ENCODE measurements around the gene BRCA2. TPM values are rescaled to one million over a fixed set of nuclear protein-coding genes. Genes with fewer than 3 reads are reported as not detected.
"Not testable (repeated sequence)": the region's sequence is repeated elsewhere in the genome, so short reads cannot be mapped to it uniquely, and the experiment has no call there.

The BRCA2 gene
- total RNA-seq, 1 experiment from 2014 or later = 11.9 TPM

DNA sequence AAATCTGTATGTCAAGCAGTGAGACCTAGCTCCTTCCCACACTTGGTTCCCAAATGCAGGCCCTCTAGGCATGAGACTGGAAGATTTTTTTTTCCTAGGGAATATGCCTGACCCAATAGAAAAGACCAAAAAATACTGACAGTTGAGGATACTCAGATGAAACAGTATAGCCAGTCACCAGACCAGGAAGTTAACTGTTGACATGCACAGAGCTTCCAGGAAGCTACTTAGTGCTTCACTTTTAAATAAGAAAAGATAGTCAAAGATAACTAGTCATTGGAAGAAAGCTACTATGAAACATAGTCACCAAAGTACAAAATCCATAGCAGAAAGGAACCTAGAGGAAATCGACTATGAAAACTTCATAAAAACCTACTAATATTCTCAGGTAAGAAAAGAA, 32.3 kb downstream of the BRCA2 start:
- DNase-seq (ENCODE audit: unreplicated experiment) = no peak
- intact Hi-C loops (cut with micrococcal nuclease) = no loop called here
- Mint-ChIP-seq H3K27ac (ENCODE audit: low read depth, unreplicated experiment) (no peak overlapping the region), H3K9me3 (ENCODE audit: unreplicated experiment) (no peaks in the 10 kb centered on the region), H3K27me3 (ENCODE audit: insufficient read depth, unreplicated experiment) (no peaks in the 10 kb centered on the region), H3K4me1 (ENCODE audit: insufficient read depth, unreplicated experiment) (no peaks in the 10 kb centered on the region), H3K36me3 (ENCODE audit: insufficient read depth, unreplicated experiment) (peaks cover 18% of the 10 kb centered on the region), H3K4me3 (ENCODE audit: unreplicated experiment) (no peak overlapping the region)
- CTCF ChIA-PET = interaction anchor here (0.7 to 0.9 kb wide), 2 partner anchors 13 to 79 kb away, joined by 3 read pairs; no protein-coding TSS in a partner anchor
- POLR2A ChIA-PET = no interaction called here
- BruUV-seq (replicated peaks) = no TSS peak
- TF ChIP-seq, protein P1, sequence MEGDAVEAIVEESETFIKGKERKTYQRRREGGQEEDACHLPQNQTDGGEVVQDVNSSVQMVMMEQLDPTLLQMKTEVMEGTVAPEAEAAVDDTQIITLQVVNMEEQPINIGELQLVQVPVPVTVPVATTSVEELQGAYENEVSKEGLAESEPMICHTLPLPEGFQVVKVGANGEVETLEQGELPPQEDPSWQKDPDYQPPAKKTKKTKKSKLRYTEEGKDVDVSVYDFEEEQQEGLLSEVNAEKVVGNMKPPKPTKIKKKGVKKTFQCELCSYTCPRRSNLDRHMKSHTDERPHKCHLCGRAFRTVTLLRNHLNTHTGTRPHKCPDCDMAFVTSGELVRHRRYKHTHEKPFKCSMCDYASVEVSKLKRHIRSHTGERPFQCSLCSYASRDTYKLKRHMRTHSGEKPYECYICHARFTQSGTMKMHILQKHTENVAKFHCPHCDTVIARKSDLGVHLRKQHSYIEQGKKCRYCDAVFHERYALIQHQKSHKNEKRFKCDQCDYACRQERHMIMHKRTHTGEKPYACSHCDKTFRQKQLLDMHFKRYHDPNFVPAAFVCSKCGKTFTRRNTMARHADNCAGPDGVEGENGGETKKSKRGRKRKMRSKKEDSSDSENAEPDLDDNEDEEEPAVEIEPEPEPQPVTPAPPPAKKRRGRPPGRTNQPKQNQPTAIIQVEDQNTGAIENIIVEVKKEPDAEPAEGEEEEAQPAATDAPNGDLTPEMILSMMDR (IDR thresholded peaks at IDR 0.05; ENCODE audit: unreplicated experiment) = no peak

DNA sequence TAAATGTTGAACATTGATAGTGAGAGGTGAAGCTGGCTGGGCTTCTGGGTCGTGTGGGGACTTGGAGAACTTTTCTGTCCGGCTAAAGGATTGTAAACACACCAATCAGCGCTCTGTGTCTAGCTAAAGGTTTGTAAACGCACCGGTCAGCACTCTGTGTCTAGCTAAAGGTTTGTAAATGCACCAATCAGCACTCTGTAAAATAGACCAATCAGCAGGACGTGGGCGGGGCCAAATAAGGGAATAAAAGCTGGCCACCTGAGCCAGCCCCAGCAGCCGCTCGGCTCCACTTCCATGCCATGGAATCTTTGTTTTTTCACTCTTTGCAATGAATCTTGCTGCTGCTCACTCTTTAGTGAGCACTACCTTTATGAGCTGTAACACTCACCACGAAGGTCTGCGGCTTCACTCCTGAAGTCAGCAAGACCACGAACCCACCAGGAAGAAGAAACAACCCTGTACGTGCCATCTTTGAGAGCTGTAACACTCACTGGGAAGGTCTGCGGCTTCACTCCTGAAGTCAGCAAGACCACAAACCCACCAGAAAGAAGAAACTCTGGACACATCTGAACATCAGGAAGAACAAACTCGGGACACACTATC, 35.6 kb downstream of the BRCA2 start:
- CTCF ChIA-PET = not testable (repeated sequence)

DNA sequence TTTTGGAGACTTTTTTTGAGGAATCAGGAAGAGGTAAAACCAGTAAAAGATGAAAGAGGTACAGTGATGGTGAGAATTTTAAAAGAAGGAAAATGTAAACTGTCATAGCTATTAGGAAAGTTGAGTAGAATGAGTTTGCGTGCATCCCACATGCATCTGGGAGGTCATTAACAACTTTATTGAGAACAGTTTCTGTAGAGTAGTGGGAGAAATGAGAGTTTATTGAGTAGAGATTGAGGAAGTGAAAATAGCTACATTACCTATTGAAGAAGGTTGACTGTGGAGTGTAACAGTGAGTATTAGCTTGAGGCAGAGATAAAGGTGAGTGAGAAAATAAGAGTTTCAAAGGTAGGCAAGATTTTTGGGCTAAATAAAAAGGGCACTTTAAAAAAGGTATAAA, 38.7 kb downstream of the BRCA2 start:
- ChIA-PET POLR2A (no interaction called here), CTCF (no interaction called here)
- DNase-seq (ENCODE audit: unreplicated experiment) = no peak
- Mint-ChIP-seq H3K27ac (ENCODE audit: low read depth, unreplicated experiment) (no peak overlapping the region), H3K36me3 (ENCODE audit: insufficient read depth, unreplicated experiment) (peaks cover 15% of the 10 kb centered on the region), H3K27me3 (ENCODE audit: insufficient read depth, unreplicated experiment) (no peaks in the 10 kb centered on the region), H3K4me1 (ENCODE audit: insufficient read depth, unreplicated experiment) (no peaks in the 10 kb centered on the region), H3K9me3 (ENCODE audit: unreplicated experiment) (no peaks in the 10 kb centered on the region), H3K4me3 (ENCODE audit: unreplicated experiment) (no peak overlapping the region)
- intact Hi-C loops (cut with micrococcal nuclease) = no loop called here
- no TSS peak for BruUV-seq (replicated peaks)
- TF ChIP-seq, protein P1 (IDR thresholded peaks at IDR 0.05; ENCODE audit: unreplicated experiment) = no peak

More for the DNA sequence above, 35.6 kb downstream of the BRCA2 start:
- H3K27me3 Mint-ChIP-seq (ENCODE audit: insufficient read depth, unreplicated experiment); H3K4me1 Mint-ChIP-seq (ENCODE audit: insufficient read depth, unreplicated experiment); H3K27ac Mint-ChIP-seq (ENCODE audit: low read depth, unreplicated experiment); H3K4me3 Mint-ChIP-seq (ENCODE audit: unreplicated experiment); H3K9me3 Mint-ChIP-seq (ENCODE audit: unreplicated experiment); BruUV-seq (replicated peaks); DNase-seq (ENCODE audit: unreplicated experiment); intact Hi-C loops (cut with micrococcal nuclease): not testable (repeated sequence)
- POLR2A ChIA-PET = interaction anchor here (0.9 kb wide), 1 partner anchor 12 kb away, joined by 3 read pairs; no protein-coding TSS in a partner anchor
- H3K36me3 Mint-ChIP-seq (ENCODE audit: insufficient read depth, unreplicated experiment) = peaks cover 16% of the 10 kb centered on the region

DNA sequence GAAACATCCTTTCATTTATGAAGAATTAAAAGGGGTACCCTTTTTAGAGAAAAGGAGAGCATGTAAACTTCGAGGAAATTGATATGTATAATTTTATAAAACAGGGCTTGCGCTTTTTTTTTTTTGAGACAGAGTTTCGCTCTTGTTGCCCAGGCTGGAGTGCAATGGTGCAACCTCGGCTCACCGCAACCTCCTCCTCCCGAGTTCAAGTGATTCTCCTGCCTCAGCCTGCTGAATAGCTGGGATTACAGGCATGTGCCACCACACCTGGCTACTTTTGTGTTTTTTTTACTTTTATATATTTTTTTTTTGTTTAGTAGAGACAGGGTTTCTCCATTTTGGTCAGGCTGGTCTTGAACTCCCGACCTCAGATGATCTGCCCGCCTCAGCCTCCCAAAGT, 40.6 kb downstream of the BRCA2 start:
- H3K9me3 Mint-ChIP-seq (ENCODE audit: unreplicated experiment); H3K27ac Mint-ChIP-seq (ENCODE audit: low read depth, unreplicated experiment); CTCF ChIA-PET; intact Hi-C loops (cut with micrococcal nuclease); DNase-seq (ENCODE audit: unreplicated experiment); H3K4me3 Mint-ChIP-seq (ENCODE audit: unreplicated experiment); H3K27me3 Mint-ChIP-seq (ENCODE audit: insufficient read depth, unreplicated experiment); H3K4me1 Mint-ChIP-seq (ENCODE audit: insufficient read depth, unreplicated experiment); BruUV-seq (replicated peaks): not testable (repeated sequence)
- POLR2A ChIA-PET = interaction anchor here (0.7 kb wide), 1 partner anchor 14 kb away, joined by 3 read pairs; no protein-coding TSS in a partner anchor
- H3K36me3 Mint-ChIP-seq (ENCODE audit: insufficient read depth, unreplicated experiment) = peaks cover 14% of the 10 kb centered on the region

DNA sequence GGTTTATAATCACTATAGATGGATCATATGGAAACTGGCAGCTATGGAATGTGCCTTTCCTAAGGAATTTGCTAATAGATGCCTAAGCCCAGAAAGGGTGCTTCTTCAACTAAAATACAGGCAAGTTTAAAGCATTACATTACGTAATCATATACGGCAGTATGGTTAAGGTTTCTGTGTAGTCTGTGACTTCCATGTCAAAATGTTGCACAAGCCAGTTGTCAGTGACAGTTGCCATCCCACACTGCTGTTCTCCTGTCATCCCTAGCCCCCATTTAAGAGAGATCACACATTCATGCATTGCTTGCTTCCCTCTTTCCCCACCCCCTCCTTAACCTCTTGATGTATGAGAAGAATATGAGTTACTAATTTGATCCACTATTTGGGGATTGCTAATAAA, 47.3 kb downstream of the BRCA2 start:
- Mint-ChIP-seq H3K4me1 (ENCODE audit: insufficient read depth, unreplicated experiment) (peaks cover 5% of the 10 kb centered on the region), H3K27me3 (ENCODE audit: insufficient read depth, unreplicated experiment) (no peaks in the 10 kb centered on the region), H3K36me3 (ENCODE audit: insufficient read depth, unreplicated experiment) (peaks cover 9% of the 10 kb centered on the region), H3K4me3 (ENCODE audit: unreplicated experiment) (no peak overlapping the region), H3K9me3 (ENCODE audit: unreplicated experiment) (no peaks in the 10 kb centered on the region), H3K27ac (ENCODE audit: low read depth, unreplicated experiment) (no peak overlapping the region)
- DNase-seq (ENCODE audit: unreplicated experiment) = no peak
- ChIA-PET CTCF (interaction anchor here (0.7 kb wide), 1 partner anchor 1717 kb away, joined by 3 read pairs; no protein-coding TSS in a partner anchor), POLR2A (interaction anchor here (0.6 to 1.1 kb wide), 3 partner anchors 12 to 190 kb away, joined by 3 read pairs; no protein-coding TSS in a partner anchor)
- intact Hi-C loops (cut with micrococcal nuclease) = no loop called here
- BruUV-seq (replicated peaks) = no TSS peak
- TF ChIP-seq, protein P1 (IDR thresholded peaks at IDR 0.05; ENCODE audit: unreplicated experiment) = no peak

Data from MCF 10A (cell line).